Islet precursor cell (in vitro differentiated cells): Measurements from ENCODE around the gene PSD.
A peak's percentile ranks its signal among the peaks of the same experiment; 100 is the strongest.

ENCODE experiments used
- DNase-seq: peaks from one replicate; pipeline ENCODE4 v3.0.0-alpha.2; 2018

Gene PSD

GRCh38 chr10:102382871-102383270, 35.7 kb downstream of the PSD start:
- DNase-seq = no peak

GRCh38 chr10:102381983-102382382, 36.6 kb downstream of the PSD start:
- no peak for DNase-seq

GRCh38 chr10:102379383-102379782, 39.2 kb downstream of the PSD start:
- no peak for DNase-seq

- DNase-seq = no peak
These were observed 41.7 kb downstream of the PSD start for GRCh38 chr10:102376901-102377300.

GRCh38 chr10:102375867-102376266, 42.7 kb downstream of the PSD start:
- no peak for DNase-seq

GRCh38 chr10:102375250-102375649, 43.3 kb downstream of the PSD start:
- DNase-seq = no peak

- no peak for DNase-seq
These were observed 47.3 kb downstream of the PSD start for GRCh38 chr10:102371295-102371694.

GRCh38 chr10:102368077-102368476, 50.5 kb downstream of the PSD start:
- peak; percentile 79 for DNase-seq

- DNase-seq = no peak
These were observed 51.1 kb downstream of the PSD start for GRCh38 chr10:102367441-102367840.

GRCh38 chr10:102358712-102359382, 59.7 kb downstream of the PSD start:
- no peak for DNase-seq

GRCh38 chr10:102354451-102354850, 64.1 kb downstream of the PSD start:
- no peak for DNase-seq
